NCI-H1436 treated with DMSO at 0.1 percent for 48 hours (cell line): Measurements from ENCODE around the gene CTXN3.

Source experiments
- DNase-seq: peaks from one replicate; lab custom pipeline; 2025; lab: John Stamatoyannopoulos, UW

Gene CTXN3

DNA sequence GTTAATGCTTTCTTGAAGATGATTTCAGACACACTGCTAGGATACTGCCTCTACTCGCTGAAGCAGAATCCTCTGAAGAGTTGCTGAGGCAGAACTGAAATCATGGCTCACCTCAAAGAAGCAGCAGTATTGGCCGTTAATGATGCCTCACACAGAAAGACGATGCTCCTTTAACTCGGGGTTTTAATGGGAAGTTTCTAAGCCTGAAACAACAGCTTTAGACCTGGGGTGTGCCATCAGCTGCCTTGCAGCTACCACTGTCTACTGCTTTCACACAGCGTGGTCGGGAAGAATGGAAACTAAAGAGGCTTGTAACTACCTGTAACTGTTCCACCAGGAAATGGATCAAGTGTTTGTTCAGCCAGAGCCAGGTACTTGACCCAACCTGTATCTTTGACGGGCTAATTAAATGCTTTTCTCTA, at the start of gene CTXN3:
CTXN3 (plus strand) TSS at position 65 of the 422 bp plus-strand sequence. CDS start 8,440 bp downstream, outside the sequence.
- no peak for DNase-seq

- no peak for DNase-seq
Observed at GRCh38 chr5:127599320-127599719, 49.6 kb upstream of the CTXN3 start.

DNA sequence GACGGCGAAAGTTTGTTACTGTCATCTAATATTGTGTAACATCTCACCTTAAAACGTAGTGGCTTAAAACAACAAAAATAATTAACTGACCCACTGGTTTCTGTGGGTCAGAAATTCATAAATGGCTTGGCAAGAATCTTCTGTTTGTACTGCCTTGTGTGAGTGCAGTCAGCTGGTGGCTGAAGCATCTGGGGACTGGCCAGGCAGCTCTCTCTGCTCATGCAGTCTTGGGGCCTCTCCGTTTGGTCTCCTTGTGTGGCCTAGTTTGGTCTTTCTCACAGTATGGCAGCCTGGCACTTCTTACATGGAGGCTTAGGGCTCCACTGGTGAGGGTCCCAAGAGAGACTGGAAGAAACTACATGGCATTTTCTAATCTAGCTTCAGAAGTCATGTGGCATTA, 49.0 kb upstream of the CTXN3 start:
- no peak for DNase-seq

GRCh38 chr5:127601111-127601510, 47.8 kb upstream of the CTXN3 start:
- no peak for DNase-seq

GRCh38 chr5:127601601-127602000, 47.3 kb upstream of the CTXN3 start:
- no peak for DNase-seq

GRCh38 chr5:127602481-127602880, 46.4 kb upstream of the CTXN3 start:
- DNase-seq, result no peak

GRCh38 chr5:127602896-127603844, 45.7 kb upstream of the CTXN3 start:
- no peak for DNase-seq

- no peak for DNase-seq
Observed at GRCh38 chr5:127608077-127608660, 40.7 kb upstream of the CTXN3 start.

DNA sequence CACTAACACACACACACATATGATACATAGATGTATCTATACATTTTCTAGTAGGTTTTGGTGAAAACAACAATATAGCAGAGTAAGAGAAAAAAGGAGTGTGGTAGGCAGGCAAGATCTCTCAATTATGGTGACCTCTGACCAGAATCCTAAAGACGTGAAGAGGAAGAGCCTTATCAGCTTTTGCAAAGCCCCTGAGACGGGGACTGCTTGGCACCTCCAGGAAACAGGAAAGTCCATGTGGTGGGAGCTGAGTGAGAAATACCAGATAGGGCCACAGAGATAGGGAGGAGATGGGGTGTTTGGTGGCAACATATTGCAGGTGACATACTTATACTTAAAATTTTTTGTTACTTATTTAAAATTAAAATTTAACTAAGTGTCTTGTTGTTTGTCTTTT, 39.9 kb upstream of the CTXN3 start:
- no peak for DNase-seq

DNA sequence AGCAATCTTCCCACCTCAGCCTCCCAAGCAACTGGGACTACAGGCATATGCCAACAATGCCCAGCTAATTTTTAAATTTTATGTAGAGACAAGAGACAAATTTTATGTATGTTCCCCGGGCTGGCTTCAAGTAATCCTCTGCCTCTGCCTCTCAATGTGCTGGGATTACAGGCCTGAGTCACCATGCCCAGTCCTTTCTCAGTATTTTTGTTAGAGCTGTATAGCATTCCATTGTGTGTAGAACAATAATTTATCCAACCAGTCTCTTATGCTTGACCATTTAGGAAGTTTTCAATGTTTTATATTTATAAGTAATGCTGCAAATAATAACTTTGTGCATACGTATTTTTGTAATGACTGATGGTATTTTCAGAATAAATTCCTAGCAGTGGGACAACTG, 38.9 kb upstream of the CTXN3 start:
- DNase-seq, result no peak

GRCh38 chr5:127612441-127613141, 36.3 kb upstream of the CTXN3 start:
- DNase-seq, result no peak

DNA sequence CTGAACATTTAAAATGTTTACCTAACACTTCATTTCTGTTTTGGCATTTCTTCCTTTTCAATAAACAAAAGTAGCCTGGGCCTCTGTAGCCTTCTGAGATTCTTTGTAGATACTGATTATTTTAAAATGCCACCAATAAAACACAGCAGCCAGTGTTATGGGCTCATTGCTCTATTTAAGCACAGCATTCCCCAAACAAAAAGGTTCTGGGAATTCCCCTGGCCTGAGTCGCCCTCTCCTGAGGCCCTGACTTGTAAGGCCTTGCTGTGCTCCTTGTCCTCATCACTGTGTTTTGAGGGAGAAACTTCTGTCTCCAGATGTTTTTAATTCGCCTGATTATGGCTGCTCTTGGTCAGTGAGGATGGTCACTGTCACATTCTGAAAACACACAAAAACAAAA, 33.0 kb upstream of the CTXN3 start:
- DNase-seq, result no peak

GRCh38 chr5:127619908-127620479, 28.9 kb upstream of the CTXN3 start:
- no peak for DNase-seq

- DNase-seq, result no peak
Observed at GRCh38 chr5:127621601-127622325, 27.1 kb upstream of the CTXN3 start.

- no peak for DNase-seq
Observed at GRCh38 chr5:127634007-127634406, 14.9 kb upstream of the CTXN3 start.

DNA sequence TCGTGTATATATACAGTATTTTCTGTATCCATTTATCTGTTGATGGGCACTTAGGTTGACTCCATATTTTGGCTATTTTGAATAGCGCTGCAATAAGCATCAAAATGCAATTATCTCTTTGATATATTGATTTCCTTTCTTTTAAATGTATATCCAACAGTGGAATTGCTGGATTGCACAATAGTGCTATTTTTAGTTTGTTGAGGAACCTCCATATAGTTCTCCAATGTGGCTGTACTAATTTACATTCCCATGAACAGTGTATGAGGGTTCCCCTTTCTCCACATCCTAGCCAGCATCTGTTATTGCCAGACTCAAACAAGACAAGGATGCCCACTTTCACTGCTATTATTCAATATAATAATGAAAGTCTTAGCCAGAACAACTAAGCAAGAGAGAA, 9.1 kb upstream of the CTXN3 start:
- no peak for DNase-seq

DNA sequence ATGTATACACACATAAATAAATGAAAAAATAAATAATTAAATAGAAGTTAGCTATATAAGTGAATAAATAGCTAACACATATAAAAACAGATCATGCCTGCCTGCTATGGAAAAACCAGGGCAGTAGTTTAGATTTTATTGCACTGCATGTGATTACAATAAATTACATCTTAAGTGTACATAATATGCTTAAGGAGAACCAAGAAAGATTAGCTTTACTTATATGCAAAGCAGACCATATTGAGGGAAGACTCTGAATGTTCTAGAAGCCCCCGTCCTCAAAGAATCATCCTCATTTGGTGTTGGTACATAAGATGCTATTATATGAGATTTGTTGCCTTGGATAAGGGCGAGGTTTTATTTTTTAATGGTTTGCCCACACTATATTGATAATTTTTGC, 5.9 kb upstream of the CTXN3 start:
- DNase-seq, result no peak

DNA sequence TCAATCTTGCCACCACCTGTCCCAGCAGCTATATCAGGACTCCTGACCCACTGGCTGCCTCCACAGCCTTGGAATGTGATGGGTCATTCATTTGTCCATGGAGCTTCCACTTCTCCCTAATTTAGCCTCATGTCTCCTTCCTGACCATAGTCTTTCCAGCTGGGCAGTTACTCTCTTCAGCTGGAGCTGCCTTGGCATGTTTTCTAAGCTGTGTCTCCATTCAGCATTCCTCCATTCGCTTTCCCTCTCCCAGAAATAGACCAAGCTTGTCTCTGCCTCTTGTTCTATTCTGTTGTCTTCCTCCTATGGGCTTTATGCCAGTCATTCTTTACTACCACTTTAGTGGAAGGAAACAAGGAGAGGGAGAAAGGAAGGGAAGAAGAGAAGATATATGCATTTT, 5.3 kb upstream of the CTXN3 start:
- DNase-seq, result no peak

- no peak for DNase-seq
Observed at GRCh38 chr5:127645300-127645726, 3.6 kb upstream of the CTXN3 start.

DNA sequence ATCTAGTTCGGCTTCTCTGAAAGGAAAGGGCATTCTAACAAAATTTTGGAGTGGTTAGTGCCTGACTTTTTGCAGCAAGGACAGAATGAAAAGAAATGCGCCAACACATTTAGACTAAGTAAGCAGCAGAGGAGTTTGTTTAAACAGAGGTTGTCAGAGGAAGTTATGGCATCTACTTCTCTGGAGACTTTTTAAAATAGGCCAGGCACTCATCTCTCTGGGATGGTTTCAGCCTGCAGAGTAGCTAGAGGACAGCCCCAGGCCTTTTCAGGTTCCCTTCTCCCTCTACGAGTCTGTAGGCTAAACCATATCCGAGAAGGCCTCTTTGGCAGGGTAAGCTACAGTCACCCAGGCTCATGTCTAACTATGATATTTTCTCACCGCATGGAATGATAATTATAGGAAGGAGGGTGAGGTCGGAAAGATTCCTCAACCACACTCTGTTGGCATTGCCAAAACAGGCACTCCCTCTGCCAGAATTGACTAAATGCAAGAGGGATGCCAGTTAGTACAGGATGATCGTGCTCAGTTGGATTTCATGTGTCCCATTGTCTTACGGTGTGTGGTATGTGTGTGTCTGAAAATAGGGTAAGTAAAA, 1.4 kb upstream of the CTXN3 start:
- DNase-seq, result no peak

- DNase-seq, result no peak
Observed at GRCh38 chr5:127650022-127650421, 1.1 kb downstream of the CTXN3 start.
